ENCODE data around the gene NQO2. TPM values are rescaled to one million over a fixed set of nuclear protein-coding genes. Genes with fewer than 3 reads are reported as not detected.

NQO2 gene
- total RNA-seq, 3 donors from 2014 or later, result 13.4 to 24.1 (median 23.2) TPM

- no peak for ATAC-seq
- no peak for TF ChIP-seq CTCF (IDR thresholded peaks at IDR 0.05)
- intact Hi-C loops (cut with DNase I, micrococcal nuclease), result no loop called here
- no peaks in the 10 kb centered on the region for H3K36me3 ChIP-seq (ENCODE audit: low read depth)
- no peak for DNase-seq
- no peaks in the 10 kb centered on the region for H3K9me3 ChIP-seq
- no peak overlapping the region for H3K4me3 ChIP-seq
- H3K4me1 ChIP-seq (ENCODE audit: low read depth), result peaks cover 17% of the 10 kb centered on the region
Observed at GRCh38 chr6:2956930-2957685, 42.6 kb upstream of the NQO2 start.

- ATAC-seq, result no peak
- intact Hi-C loops (cut with DNase I, micrococcal nuclease), result no loop called here
- no peaks in the 10 kb centered on the region for H3K36me3 ChIP-seq (ENCODE audit: low read depth)
- H3K4me3 ChIP-seq, result no peak overlapping the region
- H3K9me3 ChIP-seq, result no peaks in the 10 kb centered on the region
- TF ChIP-seq CTCF (IDR thresholded peaks at IDR 0.05), result no peak
- H3K4me1 ChIP-seq (ENCODE audit: low read depth), result peaks cover 20% of the 10 kb centered on the region
- no peak for DNase-seq
Observed at GRCh38 chr6:2957696-2958330, 41.9 kb upstream of the NQO2 start.

GRCh38 chr6:2958331-2958711 is 41.4 kb upstream of the NQO2 start:
- DNase-seq (no peak), ATAC-seq (no peak)
- Histone ChIP-seq H3K4me3 (no peak overlapping the region), H3K36me3 (ENCODE audit: low read depth) (no peaks in the 10 kb centered on the region), H3K4me1 (ENCODE audit: low read depth) (peaks cover 22% of the 10 kb centered on the region), H3K9me3 (no peaks in the 10 kb centered on the region)
- intact Hi-C loops (cut with DNase I, micrococcal nuclease), result no loop called here
- TF ChIP-seq CTCF (IDR thresholded peaks at IDR 0.05), result no peak

GRCh38 chr6:2958776-2959175 is 40.9 kb upstream of the NQO2 start:
- H3K36me3 ChIP-seq (ENCODE audit: low read depth), result no peaks in the 10 kb centered on the region
- peaks cover 22% of the 10 kb centered on the region for H3K4me1 ChIP-seq (ENCODE audit: low read depth)
- no peak for DNase-seq

More at GRCh38 chr6:2958776-2959175, 40.9 kb upstream of the NQO2 start:
- intact Hi-C loops (cut with DNase I, micrococcal nuclease), result no loop called here
- Histone ChIP-seq H3K9me3 (no peaks in the 10 kb centered on the region), H3K4me3 (no peak overlapping the region)
- no peak for ATAC-seq
- TF ChIP-seq CTCF (IDR thresholded peaks at IDR 0.05), result no peak

Measured in mucosa of descending colon (tissue), 3 donors.